NCI-H187 treated with DMSO at 0.1 percent for 48 hours (cell line): ENCODE measurements around the gene UGT3A1.
"Not testable (repeated sequence)": the region's sequence is repeated elsewhere in the genome, so short reads cannot be mapped to it uniquely, and the experiment has no call there.

Source experiments
- DNase-seq: peaks from one replicate; lab custom pipeline; 2025; lab: John Stamatoyannopoulos, UW

The UGT3A1 gene

GRCh38 chr5:35990941-35991611 is at the start of gene UGT3A1:
Gene UGT3A1, minus strand, starts transcription at chr5:35991390. Its CDS starts 150 bp downstream, at chr5:35991240.
- DNase-seq: peak; percentile 49

GRCh38 chr5:36035696-36036095 is 44.5 kb upstream of the UGT3A1 start:
- DNase-seq: no peak

- not testable (repeated sequence) for DNase-seq
Measured at GRCh38 chr5:36034536-36035134, 43.4 kb upstream of the UGT3A1 start.

- DNase-seq: no peak
Measured at GRCh38 chr5:36033486-36033885, 42.3 kb upstream of the UGT3A1 start.

GRCh38 chr5:36033047-36033446 is 41.9 kb upstream of the UGT3A1 start:
- no peak for DNase-seq

GRCh38 chr5:36031223-36031622 is 40.0 kb upstream of the UGT3A1 start:
- DNase-seq: no peak

GRCh38 chr5:36029914-36030313 is 38.7 kb upstream of the UGT3A1 start:
- DNase-seq: no peak

GRCh38 chr5:36028816-36029465 is 37.8 kb upstream of the UGT3A1 start:
- no peak for DNase-seq

GRCh38 chr5:36027711-36028110 is 36.5 kb upstream of the UGT3A1 start:
- no peak for DNase-seq

- DNase-seq: no peak
Measured at GRCh38 chr5:36026706-36027465, 35.7 kb upstream of the UGT3A1 start.

GRCh38 chr5:36022246-36022645 is 31.1 kb upstream of the UGT3A1 start:
- DNase-seq: not testable (repeated sequence)

GRCh38 chr5:36019584-36019983 is 28.4 kb upstream of the UGT3A1 start:
- DNase-seq: not testable (repeated sequence)

GRCh38 chr5:36017622-36018021 is 26.4 kb upstream of the UGT3A1 start:
- no peak for DNase-seq

GRCh38 chr5:36017004-36017403 is 25.8 kb upstream of the UGT3A1 start:
- DNase-seq: no peak

- no peak for DNase-seq
Measured at GRCh38 chr5:36013182-36013581, 22.0 kb upstream of the UGT3A1 start.

- no peak for DNase-seq
Measured at GRCh38 chr5:36009698-36010097, 18.5 kb upstream of the UGT3A1 start.

GRCh38 chr5:36007366-36007765 is 16.2 kb upstream of the UGT3A1 start:
- no peak for DNase-seq

- DNase-seq: no peak
Measured at GRCh38 chr5:36006163-36006562, 15.0 kb upstream of the UGT3A1 start.

GRCh38 chr5:36001032-36001431 is 9.8 kb upstream of the UGT3A1 start:
- DNase-seq: no peak

- DNase-seq: no peak
Measured at GRCh38 chr5:35999547-35999946, 8.4 kb upstream of the UGT3A1 start.

- DNase-seq: no peak
Measured at GRCh38 chr5:35996076-35996475, 4.9 kb upstream of the UGT3A1 start.

- DNase-seq: no peak
Measured at GRCh38 chr5:35990520-35990919, 670 bp downstream of the UGT3A1 start.

- no peak for DNase-seq
Measured at GRCh38 chr5:35988529-35988928, 2.7 kb downstream of the UGT3A1 start.
